GM19025 (cell line): Measurements from ENCODE around the gene PHF10.
"Not testable (repeated sequence)": the region's sequence is repeated elsewhere in the genome, so short reads cannot be mapped to it uniquely, and the experiment has no call there.

Experiments
- ATAC-seq: cut with Tn5 transposase; IDR thresholded peaks from one replicate; pipeline ENCODE4 v1.9.1; 2021; ENCODE audit warnings: mild to moderate bottlenecking, low read depth, moderate library complexity; ENCODE audit not compliant: unreplicated experiment

PHF10 gene

GRCh38 chr6:169723200-169723909 lies 945 bp downstream of the PHF10 start:
- ATAC-seq = peak; percentile 28

- no peak for ATAC-seq
These were observed 1.7 kb downstream of the PHF10 start for GRCh38 chr6:169722362-169723199.

- no peak for ATAC-seq
These were observed 4.0 kb downstream of the PHF10 start for GRCh38 chr6:169720207-169720855.

- no peak for ATAC-seq
These were observed 5.2 kb downstream of the PHF10 start for GRCh38 chr6:169719117-169719516.

- no peak for ATAC-seq
These were observed 9.7 kb downstream of the PHF10 start for GRCh38 chr6:169714595-169714994.

- ATAC-seq = no peak
These were observed 10.1 kb downstream of the PHF10 start for GRCh38 chr6:169714178-169714577.

- no peak for ATAC-seq
These were observed 14.3 kb downstream of the PHF10 start for GRCh38 chr6:169710009-169710408.

- no peak for ATAC-seq
These were observed 15.0 kb downstream of the PHF10 start for GRCh38 chr6:169709293-169709692.

GRCh38 chr6:169707772-169708171 lies 16.5 kb downstream of the PHF10 start:
- ATAC-seq = no peak

- peak; percentile 1 for ATAC-seq
These were observed 21.5 kb downstream of the PHF10 start for GRCh38 chr6:169702840-169703246.

GRCh38 chr6:169701954-169702839 lies 22.1 kb downstream of the PHF10 start, which contains the start of the genes C6orf120 and WDR27:
C6orf120 (plus strand) TSS chr6:169702126; CDS start chr6:169702460, 334 bp downstream.
WDR27 (minus strand) TSS chr6:169702029; CDS start chr6:169689005, 13,024 bp downstream.
- ATAC-seq = peak; percentile 95

GRCh38 chr6:169701311-169701953 lies 22.9 kb downstream of the PHF10 start:
- ATAC-seq = no peak

- ATAC-seq = no peak
These were observed 24.0 kb downstream of the PHF10 start for GRCh38 chr6:169700296-169700695.

- ATAC-seq = not testable (repeated sequence)
These were observed 27.2 kb downstream of the PHF10 start for GRCh38 chr6:169697115-169697514.

GRCh38 chr6:169695131-169695530 lies 29.2 kb downstream of the PHF10 start:
- ATAC-seq = no peak

GRCh38 chr6:169692516-169692915 lies 31.8 kb downstream of the PHF10 start:
- no peak for ATAC-seq

GRCh38 chr6:169691260-169691659 lies 33.0 kb downstream of the PHF10 start:
- no peak for ATAC-seq

GRCh38 chr6:169689287-169689686 lies 35.0 kb downstream of the PHF10 start:
- ATAC-seq = no peak

- ATAC-seq = no peak
These were observed 38.4 kb downstream of the PHF10 start for GRCh38 chr6:169685860-169686259.

GRCh38 chr6:169684056-169684455 lies 40.2 kb downstream of the PHF10 start:
- ATAC-seq = no peak
